Activated T-helper 9 cell treated with anti-CD3 and anti-CD28 coated beads, Interleukin-2, amount 50 U/mL, for 16 hours (primary cell): Measurements from ENCODE around the gene HP1BP3.

Source experiments
- DNase-seq: peaks from one replicate; pipeline ENCODE4 v3.0.0-alpha.2; 2020; ENCODE audit warnings: low read depth

HP1BP3 gene

DNA sequence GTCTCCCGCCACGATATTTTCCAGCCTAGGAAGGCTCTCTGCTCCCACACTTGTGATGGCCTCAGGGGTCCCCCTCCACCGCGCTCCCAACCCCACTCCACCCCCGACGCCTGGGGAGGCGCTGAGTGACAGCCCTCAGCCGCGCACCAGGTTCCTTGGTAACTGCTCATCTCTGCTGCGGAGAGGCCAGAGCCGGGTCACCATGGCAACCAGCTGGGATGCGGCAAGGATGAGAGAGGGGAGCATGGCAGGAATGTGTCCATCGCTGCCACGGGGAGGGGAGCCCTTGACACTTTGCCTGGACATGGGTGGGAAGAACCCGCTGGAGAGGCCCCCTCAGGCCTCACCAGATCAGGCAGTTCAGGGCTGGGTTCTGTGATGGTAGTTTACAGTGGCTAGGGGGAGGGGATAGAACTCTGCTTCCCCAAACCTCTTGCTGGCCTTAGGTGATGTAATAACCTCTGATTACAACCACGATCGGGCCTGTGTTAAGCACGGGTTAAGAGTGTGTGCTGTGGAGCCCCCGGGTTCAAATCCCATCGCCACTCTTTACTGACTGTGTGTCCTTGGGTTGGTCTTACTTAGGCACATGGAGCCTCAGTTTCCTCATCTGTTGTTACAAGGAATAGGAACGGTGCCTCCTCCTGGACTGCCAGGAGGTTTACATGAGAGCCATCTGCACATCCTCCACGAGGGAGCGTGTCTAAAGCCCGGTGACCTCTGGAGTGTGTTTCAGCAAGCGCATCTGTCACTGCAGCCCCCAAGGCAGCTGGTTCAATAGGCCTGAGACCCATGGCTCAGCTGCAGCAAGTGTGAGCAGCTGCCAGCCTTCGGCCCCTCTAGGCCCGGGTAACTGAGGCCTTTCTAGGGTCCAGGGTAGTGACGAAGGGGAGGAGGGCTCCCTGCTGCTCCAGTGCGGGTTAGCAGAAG is 75.6 kb downstream of the HP1BP3 start:
- no peak for DNase-seq

DNA sequence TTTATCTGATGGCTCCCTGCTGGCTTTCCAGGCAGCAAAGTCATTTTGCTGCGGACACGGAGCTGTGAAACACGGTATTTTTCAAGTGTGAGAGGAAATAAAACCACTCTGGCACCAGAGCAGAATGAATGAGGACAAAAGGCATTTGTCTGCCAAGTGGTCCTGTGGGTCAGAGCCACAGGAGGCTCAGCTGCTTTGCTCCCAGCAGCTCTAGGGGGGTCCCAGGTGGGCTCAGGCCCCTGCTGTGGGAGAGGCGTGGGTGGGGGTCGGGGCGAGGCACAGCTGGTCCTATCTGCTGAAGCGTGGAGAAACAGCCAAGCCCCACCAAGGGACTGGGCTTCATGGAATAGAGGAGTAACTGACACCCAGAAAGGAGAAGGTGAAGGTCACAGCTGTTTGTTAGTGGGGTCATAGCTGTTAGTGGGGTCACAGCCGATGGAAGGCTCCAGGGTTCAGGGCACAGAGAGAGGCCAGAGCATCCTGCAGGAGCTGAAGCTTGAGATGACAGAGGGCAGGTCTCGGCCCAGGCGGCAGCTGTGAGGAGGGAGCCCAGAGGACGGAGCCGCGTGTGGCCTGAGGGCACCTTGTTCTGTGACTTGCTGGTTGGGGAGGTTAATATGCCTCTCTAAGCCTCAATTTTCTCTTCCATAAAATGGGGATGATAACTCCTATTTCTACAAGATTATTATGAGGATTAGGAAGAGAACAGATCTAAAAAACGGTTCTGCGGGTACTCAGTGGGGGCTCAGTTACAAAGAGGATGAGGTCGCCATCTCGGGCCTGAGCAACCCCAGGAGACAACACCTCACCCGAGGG is 76.4 kb downstream of the HP1BP3 start:
- no peak for DNase-seq

DNA sequence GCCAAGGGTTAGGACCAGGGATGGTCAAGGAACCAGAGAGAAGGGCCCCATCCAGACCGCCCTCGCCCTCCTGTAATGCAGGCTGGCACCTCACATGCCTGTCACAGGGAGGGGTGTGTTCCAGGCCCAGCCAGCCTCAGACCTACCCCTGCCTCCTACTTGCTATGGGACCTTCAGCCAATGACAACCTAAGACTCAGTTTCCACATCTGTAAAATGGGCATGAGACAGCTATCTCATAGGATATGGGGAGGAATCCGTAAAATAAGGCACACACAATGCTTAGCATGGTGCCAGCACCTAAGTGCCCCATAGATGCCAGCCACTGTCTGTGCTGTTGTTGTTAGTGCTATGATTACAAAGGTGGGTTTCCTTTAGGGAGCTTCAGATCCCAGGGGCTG is 77.2 kb downstream of the HP1BP3 start:
- no peak for DNase-seq

DNA sequence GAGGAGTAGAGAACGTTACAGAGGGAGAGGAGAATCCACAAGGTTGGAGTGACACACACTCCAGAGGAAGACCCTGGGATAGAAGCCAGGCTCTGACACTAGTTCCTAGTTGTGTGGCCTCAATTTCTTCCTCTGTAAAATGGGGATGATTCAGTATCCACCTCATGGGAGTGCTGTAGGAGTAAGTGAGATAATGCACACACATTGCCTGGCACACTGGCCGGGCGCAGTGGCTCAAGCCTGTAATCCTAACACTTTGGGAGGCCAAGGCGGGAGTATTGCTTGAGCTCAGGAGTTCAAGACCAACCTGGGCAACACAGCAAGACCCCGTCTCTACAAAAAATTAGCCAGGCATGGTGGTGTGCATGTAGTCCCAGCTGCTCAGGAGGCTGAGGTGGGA is 78.2 kb downstream of the HP1BP3 start:
- DNase-seq = no peak

DNA sequence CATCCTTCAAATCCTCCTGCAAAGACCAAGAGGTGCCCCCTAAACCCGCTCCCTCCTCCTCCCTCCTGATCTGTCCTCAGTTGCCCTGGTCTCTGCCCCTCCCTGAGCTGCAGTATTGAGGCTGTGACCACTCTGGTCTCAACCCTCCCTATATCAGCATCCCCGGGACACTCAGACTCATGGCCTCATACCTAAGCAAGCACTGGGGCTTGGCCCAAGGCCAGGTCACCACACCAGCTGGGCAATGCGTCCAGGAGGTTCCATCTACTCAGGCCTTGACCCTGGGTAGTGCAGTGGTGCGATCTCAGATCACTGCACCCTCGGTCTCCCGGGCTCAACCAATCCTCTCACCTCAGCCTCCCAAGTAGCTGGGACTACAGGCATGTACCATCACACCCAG is 79.0 kb downstream of the HP1BP3 start:
- no peak for DNase-seq

DNA sequence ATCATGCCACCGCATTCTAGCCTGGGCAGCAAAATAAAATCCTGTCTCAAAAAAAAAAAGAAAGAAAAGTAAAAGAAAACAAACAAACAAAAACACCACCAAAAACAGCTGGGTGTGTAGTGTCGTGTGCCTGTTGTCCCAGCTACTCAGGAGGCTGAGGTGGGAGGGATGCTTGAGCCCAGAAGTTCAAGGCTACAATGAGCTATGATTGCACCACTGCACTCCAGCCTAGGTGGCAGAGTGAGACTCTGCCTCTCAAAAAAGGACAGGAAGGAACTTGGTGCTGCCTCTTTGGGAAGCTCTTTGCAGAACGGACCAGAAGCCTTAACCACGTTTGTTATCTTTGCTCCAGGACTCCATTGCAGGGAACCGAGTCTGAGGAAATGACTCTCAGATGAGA is 80.3 kb downstream of the HP1BP3 start:
- DNase-seq = no peak

DNA sequence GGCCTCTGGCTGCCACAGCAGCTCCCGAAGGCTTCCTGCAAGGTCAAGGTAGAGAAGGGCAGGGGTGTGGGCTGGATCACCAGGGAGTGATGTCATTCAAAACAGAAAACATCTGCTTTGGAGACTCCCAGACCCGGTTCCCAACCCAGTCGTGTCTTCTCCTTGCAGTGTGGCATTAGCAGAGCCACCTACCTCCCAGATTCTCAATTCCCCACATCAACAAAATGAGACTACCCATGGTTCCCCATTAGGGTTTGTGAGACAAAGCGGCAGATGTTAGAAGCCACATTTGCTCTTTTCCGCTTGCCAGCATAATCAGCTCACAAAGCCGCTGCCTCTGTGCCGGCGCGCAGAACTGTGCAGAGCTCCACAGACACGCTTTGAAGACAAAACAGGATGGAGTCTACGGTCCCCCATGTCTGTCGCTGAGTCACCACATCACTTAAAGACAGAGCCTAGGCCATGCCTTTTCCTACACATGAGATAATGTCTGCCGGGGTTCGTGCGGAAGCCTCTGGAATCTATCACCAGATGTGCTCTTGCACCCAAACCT is 81.8 kb downstream of the HP1BP3 start:
- no peak for DNase-seq

DNA sequence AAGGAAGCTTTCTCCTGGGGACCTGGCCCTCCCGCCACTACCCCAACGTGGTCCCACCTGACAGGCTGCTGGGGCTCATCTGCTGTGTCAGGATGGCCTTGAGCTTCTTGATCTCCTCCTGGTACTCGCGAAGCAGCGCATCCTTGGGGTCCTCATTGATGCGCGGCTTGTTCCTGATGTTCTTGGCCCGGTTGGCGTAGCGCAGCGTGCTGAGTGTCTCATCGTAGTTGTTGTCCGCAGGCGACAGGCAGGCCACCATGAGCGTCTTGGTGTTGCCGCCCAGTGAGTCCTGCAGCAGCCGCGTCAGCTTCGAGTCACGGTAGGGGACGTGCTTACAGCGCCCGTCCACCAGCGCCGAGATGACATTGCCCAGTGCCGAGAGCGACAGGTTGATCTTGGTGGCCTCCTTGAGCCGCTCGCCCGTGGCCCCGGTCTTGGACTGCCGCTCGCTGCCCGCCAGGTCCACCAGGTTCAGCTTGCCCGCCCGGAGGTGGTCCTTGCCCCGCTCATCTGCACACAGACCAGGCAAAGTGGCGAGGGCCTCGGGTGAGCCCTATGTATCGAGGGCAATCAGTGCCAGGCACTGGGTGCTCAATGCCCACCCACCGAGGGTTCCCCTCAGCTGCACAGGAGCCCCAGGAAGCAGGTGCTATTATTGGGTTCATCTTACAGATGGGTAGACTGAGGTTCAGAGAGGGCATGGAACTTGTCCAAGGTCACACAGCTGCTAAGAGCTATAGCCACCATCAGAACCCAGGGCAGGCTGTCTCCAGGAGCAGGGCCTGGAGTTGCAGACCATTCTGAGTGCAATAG is 82.5 kb downstream of the HP1BP3 start:
- DNase-seq = no peak

DNA sequence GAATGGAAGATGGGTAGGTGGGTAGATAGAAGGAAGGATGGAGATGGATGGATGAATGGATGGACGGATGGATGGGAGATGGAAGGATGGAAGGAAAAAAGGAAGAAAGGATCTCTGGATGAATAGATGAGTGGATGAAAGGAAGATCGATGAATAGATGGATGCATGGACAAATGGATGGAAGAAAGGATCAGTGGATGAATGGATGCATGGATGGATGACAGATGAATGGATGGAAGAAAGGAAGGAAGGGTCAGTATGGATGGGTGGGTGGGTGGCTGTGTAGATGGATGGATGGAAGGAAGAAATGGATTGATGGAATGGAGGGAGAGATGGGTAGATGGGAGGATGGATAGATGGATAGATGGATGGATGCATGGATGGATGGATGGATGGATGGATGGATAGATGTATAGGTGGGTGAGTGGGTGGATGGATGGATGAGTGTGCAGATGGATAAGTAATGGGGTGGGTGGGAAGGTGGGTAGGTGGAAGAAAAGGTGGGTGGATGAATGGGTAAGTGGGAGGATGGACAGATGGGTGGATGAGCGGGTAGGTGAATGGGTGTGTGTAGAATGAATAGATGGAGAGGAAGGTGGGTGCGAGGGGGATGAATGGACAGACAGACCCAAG is 83.9 kb downstream of the HP1BP3 start:
- DNase-seq = no peak

DNA sequence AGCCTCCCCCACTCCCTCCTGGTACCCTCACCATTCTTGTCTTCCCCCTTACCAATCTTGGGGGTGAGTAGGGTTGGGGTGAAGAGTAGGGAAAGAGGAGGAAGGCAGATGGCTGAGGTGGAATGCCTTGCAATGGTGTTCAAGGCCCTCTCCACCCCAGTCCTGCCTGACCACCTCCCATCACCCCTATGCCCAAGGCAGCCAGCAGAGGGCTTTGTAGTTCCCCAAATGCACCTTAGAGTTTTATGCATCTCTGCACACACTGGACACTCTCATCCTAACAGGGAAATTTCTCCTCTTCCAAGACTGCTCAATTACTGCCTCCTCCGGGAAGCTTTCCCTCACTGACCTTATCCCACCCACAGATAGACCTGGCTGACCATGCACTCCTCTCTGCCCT is 84.7 kb downstream of the HP1BP3 start:
- no peak for DNase-seq

DNA sequence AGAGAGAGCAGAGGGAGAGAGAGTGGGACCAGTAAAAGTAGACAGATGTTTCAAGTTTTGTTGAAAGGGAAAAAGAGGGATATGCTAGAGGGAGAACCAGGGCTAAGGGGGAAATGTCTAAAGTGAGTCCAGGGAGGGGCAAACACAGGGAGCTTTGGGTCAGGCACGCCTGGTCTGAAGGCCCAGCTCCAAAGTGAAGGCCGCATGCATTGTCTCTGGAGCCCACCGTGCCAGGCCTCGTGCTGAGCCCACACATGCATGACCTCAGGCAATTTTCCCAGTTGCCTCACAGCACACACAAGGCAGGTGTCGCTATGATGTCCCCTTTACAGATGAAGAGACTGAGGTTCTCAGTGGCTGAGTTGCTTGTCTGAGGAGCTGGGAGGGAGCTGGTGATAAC is 85.3 kb downstream of the HP1BP3 start:
- DNase-seq = no peak

DNA sequence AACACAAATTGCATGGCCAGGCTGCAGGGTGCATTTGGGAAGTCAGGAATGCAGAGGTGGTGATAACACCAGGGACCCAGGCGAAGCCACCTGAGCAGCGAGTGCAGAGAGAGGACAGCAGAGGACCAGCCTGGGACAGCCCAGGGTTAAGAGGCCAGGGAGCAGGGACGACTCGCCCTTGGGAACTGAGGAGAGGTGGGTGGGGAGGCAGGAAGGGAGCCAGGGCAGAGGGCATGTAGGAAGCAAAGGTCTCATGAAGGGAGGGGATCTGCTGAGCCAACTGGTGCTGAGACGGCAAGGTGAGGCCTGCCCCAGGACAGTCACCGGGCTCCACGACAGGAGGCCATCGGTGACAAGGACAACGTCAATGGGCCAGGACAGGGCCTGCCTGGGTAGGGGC is 85.7 kb downstream of the HP1BP3 start:
- no peak for DNase-seq

DNA sequence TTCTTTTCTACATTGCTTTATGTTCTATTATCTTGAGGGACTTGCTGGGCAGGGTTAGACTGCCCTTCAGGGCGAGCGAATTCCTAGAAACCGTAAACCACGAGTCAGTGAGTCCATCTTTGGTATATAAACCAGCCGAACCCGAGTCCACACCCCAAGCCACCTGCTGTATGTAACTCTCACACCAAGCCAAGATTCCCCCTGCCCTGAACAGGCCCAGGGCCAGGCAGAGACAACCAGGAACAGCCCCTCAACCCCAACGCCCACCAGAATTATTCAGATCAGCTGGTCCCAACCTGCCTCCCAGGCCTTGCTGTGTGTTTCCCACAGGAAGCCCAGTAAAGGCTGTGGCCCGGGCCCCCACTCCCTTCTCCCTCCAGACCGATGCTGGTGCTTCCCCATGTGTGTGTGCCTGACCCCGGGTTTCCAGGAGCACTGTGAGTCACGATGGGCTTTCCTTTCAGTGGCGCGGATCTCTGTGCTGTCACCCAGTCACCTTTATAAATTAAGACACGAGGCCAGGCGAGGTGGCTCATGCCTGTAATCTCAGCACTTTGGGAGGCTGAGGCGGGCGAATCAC is 86.4 kb downstream of the HP1BP3 start:
- DNase-seq = no peak

DNA sequence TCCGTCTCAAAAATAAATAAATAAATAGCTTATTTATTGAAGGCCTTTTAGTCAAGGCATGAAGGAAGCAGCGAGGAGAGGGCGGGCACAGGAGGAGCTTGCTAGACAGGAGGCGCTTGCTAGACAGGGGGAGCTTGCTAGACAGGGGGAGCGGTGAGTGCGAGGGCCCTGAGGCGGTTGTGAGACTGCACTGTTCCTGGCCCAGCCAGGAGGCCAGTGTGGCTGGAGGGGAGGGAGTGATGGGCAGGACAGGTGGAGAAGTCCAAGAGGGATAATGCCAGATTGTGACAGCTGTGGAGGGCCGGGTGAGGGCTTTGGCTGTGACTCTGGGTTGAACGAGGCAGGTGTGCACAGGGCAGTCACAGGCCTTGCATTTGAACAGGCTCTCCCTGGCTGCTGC is 87.5 kb downstream of the HP1BP3 start:
- no peak for DNase-seq

DNA sequence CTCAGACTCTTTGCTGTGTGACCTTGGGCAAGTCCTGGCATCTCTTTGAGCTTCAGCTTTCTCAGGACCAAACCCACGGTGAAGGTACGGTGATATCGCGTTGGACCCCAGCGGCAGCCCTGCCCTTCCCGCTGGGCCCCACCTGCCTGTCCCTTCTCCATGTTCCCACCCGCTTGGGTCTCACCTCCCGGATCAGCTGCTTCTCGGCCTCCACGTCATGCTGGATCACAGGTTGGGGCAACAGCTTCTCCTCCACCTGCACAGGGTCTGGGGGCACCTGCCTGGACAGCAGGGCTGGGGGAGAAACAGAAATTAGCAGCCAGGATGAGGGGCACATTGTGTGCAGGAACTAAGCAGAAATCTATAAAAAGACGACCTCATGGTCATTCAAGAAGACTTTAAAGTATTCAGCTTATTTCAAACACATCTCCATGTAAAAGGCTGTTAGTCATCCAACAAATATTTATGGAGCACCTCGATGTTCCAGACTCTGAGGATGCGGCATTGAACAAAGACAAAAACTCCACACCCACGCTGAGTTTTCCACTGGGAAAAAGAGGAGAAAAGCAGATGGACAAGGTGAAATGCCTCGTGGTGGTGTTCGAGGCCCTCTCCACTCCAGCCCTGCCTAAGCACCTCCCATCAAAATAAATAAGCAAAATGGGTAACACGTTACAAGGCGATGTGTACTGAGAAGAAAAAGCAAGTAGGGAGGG is 88.8 kb downstream of the HP1BP3 start:
- no peak for DNase-seq

DNA sequence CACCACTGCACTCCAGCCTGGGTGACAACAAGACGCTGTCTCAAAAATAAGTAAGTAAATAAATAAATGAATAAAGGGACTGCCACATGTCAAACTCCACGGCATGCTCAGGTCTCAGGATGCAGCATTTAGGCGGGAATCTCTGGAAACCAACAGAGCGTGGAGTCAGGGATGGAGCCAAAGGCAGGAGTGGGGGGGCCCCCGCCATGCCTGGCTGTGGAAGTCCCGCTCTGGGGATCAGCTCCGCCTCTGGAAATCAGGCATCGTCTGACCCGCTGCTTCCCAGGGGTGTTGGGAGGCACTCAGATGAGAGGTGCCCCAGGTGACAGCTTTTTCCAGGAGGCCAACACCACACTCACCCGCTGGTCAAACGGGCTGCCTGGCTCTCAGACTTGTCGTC is 89.5 kb downstream of the HP1BP3 start:
- no peak for DNase-seq

DNA sequence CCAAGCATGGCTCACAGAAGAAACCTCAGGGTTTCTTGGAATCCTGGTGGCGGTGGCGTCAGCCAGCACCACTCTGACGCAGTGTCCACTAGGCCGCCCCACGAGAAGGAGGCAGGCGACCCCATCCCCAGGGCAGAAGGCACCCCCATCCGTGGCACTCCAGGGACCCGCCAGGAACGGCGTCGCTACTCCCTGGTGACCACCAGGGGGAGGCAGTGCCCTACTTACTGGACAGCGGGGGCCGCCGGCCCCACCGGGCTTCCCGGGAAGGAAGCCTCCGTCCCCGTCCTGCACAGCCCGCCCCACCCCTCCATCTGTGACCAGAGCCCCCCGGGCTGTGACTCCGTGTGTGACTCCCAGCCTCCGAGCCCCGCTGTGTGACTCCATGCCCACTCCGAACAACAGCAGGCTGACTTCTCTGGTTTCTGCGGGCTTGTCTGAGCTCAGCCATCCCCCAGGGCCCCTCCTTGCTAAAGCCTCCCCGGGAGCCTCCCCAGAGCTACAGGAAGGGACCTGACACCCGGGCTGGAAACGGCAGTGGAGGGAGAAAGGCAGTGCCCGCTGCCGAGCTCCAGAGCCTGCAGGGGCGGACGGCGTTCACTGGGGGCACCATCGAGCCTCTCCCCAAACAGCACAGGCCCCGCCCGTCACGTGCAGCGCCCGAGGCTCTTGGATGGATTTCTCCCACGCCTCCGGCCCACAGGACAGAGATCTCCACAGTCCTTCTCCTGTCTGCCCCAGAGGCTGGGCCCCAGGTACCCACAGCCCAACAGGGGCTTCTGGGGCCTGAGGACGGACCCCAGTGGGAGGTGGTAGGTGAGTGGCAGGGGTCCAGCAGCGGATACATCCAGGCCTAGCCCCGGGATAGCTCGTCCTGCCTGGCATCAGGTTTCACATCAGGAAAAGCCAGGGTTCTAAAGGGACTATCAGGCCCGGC is 90.4 kb downstream of the HP1BP3 start:
- peak; percentile 57 for DNase-seq

DNA sequence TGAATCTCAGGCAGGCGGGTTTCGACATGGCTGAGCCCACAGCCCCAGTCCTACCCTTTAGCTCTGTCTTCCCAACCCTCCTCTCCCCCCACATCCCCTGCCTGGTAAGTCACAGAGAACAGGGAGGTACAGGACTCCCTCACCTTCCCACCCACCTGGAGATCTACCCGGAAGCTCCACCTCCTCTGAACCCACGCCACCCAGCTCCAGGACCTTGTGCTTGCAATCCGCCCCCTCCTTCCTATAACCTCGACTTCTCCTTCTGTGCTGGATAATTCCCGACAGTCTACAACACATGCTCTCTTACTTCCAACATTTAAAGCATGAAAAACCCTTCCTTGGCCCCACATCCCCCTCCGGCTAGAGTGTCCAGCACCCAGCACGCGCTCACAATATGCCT is 91.6 kb downstream of the HP1BP3 start:
- no peak for DNase-seq

DNA sequence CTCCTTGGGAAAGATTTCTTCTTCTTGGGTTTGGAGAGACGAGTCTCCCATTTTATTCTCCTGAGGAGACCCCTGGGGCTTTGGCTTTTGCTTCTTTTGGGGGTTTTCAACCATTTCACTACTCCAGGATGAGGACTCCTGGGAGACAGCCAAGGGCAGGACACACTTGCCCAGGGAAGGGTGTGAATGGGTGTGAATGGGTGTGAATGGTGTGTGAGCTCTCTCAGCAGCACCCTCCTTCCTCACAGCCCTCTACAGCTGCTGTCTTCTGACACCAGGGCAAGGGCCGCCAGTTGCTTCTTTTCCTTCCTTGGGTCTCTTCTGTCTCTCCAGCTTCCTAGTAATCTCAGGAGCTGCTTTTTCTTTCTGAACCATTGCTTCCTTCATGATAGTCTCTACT is 93.5 kb downstream of the HP1BP3 start:
- no peak for DNase-seq
